H1 (cell line): ENCODE data around the gene MAP3K15. TPM values are rescaled to one million over a fixed set of nuclear protein-coding genes. Genes with fewer than 3 reads are reported as not detected.

ENCODE experiments used
- CHD7 ChIP-seq: fragments of 300-600 bp; sonication (generic); IDR thresholded peaks from 2 replicates; pipeline ENCODE4 v1.7.1; 2012; ENCODE audit warnings: low read length, moderate library complexity, mild to moderate bottlenecking, inconsistent platforms; ENCODE audit not compliant: insufficient replicate concordance
- EGR1 ChIP-seq: IDR thresholded peaks from 2 replicates; pipeline ENCODE4 v1.6.1; 2011; ENCODE audit warnings: low read depth, low read length, borderline replicate concordance
- EZH2 ChIP-seq: fragments of 200-600 bp; sonication (generic); IDR thresholded peaks from 2 replicates; pipeline ENCODE4 v1.7.1; 2012; ENCODE audit warnings: low read depth, mild to moderate bottlenecking, moderate library complexity, low read length, inconsistent platforms; ENCODE audit not compliant: severe bottlenecking
- FOSL1 ChIP-seq: IDR thresholded peaks from 2 replicates; pipeline ENCODE4 v1.6.1; 2011; ENCODE audit warnings: mild to moderate bottlenecking, low read depth, low read length, moderate library complexity; ENCODE audit not compliant: insufficient read depth
- KDM4A ChIP-seq: IDR thresholded peaks from one replicate; pipeline ENCODE4 v1.7.1; 2012; ENCODE audit warnings: low read depth, mild to moderate bottlenecking, moderate library complexity, low read length, inconsistent platforms; ENCODE audit not compliant: severe bottlenecking
- RXRA ChIP-seq: IDR thresholded peaks from 2 replicates; pipeline ENCODE4 v1.6.1; 2011; ENCODE audit warnings: low read depth, mild to moderate bottlenecking, low read length, moderate library complexity; ENCODE audit not compliant: insufficient read depth
- SAP30 ChIP-seq: fragments of 300-600 bp; sonication (generic); IDR thresholded peaks from 2 replicates; pipeline ENCODE4 v1.7.1; 2012; ENCODE audit warnings: low read length, moderate library complexity, mild to moderate bottlenecking, inconsistent platforms; ENCODE audit not compliant: insufficient read depth, insufficient replicate concordance
- SP4 ChIP-seq: IDR thresholded peaks from 2 replicates; pipeline ENCODE4 v1.6.1; 2012; ENCODE audit warnings: low read length, inconsistent platforms
- polyA plus RNA-seq, 7 experiments: library from polyadenylated mRNA; depleted of rRNA in 3 of 7; stranded (reverse) in 5 of 7; unstranded in 2 of 7; fragments of >200 nt in 5 of 7; fragments of 200-250 nt in 2 of 7; gene quantifications; 1 replicate in 5 of 7; 2 replicates in 1 of 7; 4 replicates in 1 of 7; pipeline versions ENCODE4 v1.2.1 to v1.2.3, GENCODE V29; 2011 to 2013; ENCODE audit warnings: missing spikeins in 2 of 7, mixed read lengths in 2 of 7
- total RNA-seq: library from RNA; stranded (reverse); fragmentation: NEBNext Ultra II Directional; extraction: Animal tissue kit (Norgen Biotek cat#: 25700); gene quantifications from 2 replicates; pipeline ENCODE4 v1.2.1, GENCODE V29; 2021

The MAP3K15 gene
- total and polyA plus RNA-seq, 2 of the 8 experiments (the other 6 are each of a cell fraction or from before 2014, with no cell fraction given), result 1.8 to 2.4 TPM

- TF ChIP-seq CHD7 (no peak), FOSL1 (no peak), KDM4A (no peak), EGR1 (no peak), SAP30 (no peak), RXRA (no peak), EZH2 (no peak), SP4 (no peak)
Observed at GRCh38 chrX:19386679-19387078, 128.6 kb downstream of the MAP3K15 start (continued).
